GM19025 (cell line): ENCODE data around the gene ALDH1A2.
"Not testable (repeated sequence)": the region's sequence is repeated elsewhere in the genome, so short reads cannot be mapped to it uniquely, and the experiment has no call there.

Experiments
- ATAC-seq: cut with Tn5 transposase; IDR thresholded peaks from one replicate; pipeline ENCODE4 v1.9.1; 2021; ENCODE audit warnings: mild to moderate bottlenecking, low read depth, moderate library complexity; ENCODE audit not compliant: unreplicated experiment

ALDH1A2 gene

GRCh38 chr15:58069008-58069407 lies 3.5 kb upstream of the ALDH1A2 start:
- no peak for ATAC-seq

- ATAC-seq, result no peak
These were observed 744 bp upstream of the ALDH1A2 start for GRCh38 chr15:58066042-58066867.

DNA sequence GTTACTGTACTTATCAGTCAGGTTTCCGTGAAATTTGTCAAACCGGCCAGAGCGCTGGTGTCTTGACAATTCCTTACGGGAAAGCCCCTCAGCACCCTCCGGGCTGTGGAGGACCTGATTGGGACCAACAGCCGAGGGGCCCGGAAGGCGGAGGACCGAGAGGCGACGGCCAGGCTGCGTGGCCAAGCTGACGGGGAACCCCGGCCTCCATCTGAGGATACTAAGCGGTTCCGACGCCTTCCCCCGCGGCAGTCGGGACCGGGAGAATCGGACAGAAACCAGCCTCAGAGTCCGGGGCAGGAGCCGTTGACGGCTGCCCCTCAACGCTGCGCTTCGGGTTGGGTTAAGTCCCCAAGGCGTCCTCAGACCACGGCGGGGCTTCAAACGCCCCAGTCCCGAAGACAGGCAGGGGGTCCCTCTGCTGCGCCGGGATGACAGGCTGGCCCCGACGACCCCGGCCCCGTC lies 499 bp downstream of the ALDH1A2 start:
- ATAC-seq, result no peak

- no peak for ATAC-seq
These were observed 1.2 kb downstream of the ALDH1A2 start for GRCh38 chr15:58064082-58064979.

- no peak for ATAC-seq
These were observed 1.9 kb downstream of the ALDH1A2 start for GRCh38 chr15:58063614-58064013.

DNA sequence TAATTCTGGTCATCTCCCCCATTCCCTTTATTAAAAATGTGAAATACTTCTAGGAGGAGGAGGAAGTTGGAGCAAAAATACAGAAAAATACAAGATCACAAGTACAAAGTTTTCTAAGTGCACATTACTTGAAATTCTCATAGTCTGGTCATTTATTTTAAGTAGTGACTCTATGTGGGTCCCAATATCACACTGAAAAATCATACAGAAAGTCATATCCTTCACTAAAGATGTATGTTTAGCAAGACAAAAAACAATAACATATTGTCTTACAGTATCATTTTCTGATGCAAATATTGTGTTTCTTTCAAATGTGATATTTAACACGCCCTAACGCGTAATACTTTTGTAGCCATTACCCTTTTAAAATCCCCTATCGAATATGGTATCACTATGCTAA lies 2.5 kb downstream of the ALDH1A2 start:
- no peak for ATAC-seq

- ATAC-seq, result no peak
These were observed 3.3 kb downstream of the ALDH1A2 start for GRCh38 chr15:58062175-58062574.

GRCh38 chr15:58060575-58060974 lies 4.9 kb downstream of the ALDH1A2 start:
- no peak for ATAC-seq

GRCh38 chr15:58058729-58059128 lies 6.8 kb downstream of the ALDH1A2 start:
- ATAC-seq, result no peak

DNA sequence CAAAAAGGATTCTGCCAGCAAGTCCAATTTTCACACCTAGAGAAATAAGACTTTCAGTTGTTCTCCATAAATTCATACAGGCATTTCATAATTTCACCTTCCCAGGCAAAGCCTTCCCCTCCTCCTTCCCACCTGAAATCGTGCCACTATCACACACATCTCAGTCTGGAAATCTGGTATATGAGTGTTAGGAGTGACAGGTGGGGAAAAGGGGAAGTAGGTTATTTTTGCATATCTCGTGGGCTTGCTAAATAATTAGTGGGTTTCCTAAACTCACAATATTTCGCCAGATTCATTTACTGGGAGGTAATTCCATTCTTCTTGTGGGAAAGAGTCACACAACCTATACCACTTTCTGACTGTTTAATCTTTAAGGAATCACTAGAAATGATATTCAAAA lies 7.4 kb downstream of the ALDH1A2 start:
- ATAC-seq, result no peak

- no peak for ATAC-seq
These were observed 8.0 kb downstream of the ALDH1A2 start for GRCh38 chr15:58057559-58057958.

- no peak for ATAC-seq
These were observed 9.5 kb downstream of the ALDH1A2 start for GRCh38 chr15:58056015-58056414.

- no peak for ATAC-seq
These were observed 12.0 kb downstream of the ALDH1A2 start for GRCh38 chr15:58053315-58054153.

DNA sequence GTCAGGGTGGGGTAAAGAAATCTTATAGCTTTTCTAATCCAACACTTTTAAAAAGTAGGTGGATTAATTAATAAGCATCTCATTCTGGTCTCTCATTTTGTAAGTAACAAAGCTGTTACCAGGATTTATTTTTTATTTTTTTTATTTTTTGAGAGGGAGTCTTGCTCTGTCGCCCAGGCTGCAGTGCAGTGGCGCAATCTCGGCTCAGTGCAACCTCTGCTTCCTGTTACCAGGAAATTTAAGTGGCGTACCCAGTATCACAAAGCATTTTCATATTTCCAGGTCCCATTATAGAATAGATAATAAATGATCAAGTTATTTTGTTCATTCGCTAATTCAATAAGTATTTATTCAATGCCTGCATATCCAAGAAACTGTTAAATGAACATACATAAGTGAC lies 13.2 kb downstream of the ALDH1A2 start:
- no peak for ATAC-seq

GRCh38 chr15:58049520-58050227 lies 15.8 kb downstream of the ALDH1A2 start:
- ATAC-seq, result no peak

GRCh38 chr15:58048261-58048660 lies 17.2 kb downstream of the ALDH1A2 start:
- ATAC-seq, result no peak

DNA sequence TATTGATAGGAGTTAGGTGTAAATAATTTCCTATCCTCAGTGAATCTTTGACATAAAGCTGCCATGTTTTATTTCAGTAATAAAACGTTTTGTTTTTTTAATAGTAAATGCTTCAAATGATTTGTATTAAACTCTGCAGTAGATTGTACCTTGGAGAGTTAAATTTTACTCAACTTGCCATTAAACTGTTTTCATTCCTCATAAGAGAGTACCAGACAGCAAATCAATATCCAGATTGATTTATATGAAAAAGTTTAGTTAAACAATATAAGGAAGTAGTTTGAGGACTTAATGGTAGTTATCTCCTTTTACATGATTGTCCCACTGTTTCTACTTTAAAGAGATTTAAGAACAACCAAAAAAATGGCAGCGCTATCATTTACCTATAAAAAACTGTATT lies 18.4 kb downstream of the ALDH1A2 start:
- no peak for ATAC-seq

DNA sequence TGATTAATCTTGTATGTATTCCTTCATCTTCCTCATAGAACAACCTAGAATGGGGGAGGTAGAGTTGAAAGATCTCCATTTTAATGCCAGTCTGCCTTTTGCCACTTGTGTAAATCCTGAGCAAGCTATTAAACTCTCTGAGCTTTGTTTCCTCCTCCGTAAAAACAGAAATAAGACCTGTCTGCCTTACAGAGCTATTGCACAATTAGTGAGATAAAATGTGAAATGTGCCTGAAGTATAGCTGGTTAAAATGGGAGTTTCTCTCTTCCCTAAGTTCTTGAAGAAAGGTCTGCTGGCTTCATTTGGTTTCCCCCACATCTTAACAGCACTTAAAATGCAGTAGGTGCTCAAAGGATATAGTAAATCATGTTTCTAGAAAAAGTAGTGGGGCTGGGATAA lies 19.0 kb downstream of the ALDH1A2 start:
- ATAC-seq, result no peak

DNA sequence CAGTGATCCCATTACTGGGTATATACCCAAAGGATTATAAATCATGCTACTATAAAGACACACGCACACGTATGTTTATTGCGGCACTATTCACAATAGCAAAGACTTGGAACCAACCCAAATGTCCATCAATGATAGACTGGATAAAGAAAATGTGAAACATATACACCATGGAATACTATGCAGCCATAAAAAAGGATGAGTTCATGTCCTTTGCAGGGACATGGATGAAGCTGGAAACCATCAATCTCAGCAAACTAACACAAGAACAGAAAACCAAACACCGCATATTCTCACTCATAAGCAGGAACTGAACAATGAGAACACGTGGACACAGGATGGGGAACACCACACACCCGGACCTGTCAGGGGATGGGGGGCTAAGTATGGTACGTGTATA lies 20.1 kb downstream of the ALDH1A2 start:
- not testable (repeated sequence) for ATAC-seq

DNA sequence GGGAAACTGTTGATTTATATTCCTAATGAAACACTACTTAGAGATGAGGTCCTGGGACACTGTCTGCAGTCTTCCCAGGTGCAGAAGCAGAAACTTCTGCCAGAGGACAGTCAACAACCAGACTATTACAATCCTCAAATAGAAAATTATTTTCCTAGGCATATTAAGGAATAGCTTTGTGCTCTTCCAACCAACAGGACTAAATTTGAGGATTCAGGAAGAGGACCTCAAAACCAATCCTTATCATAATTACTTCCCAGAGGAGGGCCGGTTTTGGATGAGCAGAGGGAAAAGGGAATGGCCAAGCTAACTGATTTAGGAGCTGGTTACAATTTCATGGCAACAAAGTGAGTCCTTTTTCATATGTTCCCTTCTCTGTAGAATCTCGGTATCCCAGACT lies 21.0 kb downstream of the ALDH1A2 start:
- no peak for ATAC-seq
